ENCODE measurements around the gene SIM2. TPM values are rescaled to one million over a fixed set of nuclear protein-coding genes. Genes with fewer than 3 reads are reported as not detected.

The SIM2 gene
- total and polyA plus RNA-seq, 2 donors (not counting 1 experiment from before 2014, with no cell fraction given), result not detected

- DNase-seq, result no peak
- ATAC-seq (ENCODE audit: low read depth), result no peak
- Histone ChIP-seq H3K27me3 (replicated peaks in 1 of 4; ENCODE audit: control extremely low read depth in 1 of 4, control insufficient read depth in 3 of 4, insufficient read depth in 4 of 4, low read length in 3 of 4) (no peaks in the 10 kb centered on the region), H3K9ac (ENCODE audit: low read length) (no peak overlapping the region), H3K4me3 (ENCODE audit: control extremely low read depth in 1 of 5, extremely low read depth in 1 of 5, insufficient read depth in 1 of 5, low read depth in 2 of 5, low read length in 4 of 5) (no peak overlapping the region), H4K20me1 (ENCODE audit: control insufficient read depth, insufficient read depth, low read length, poor library complexity, severe bottlenecking) (no peaks in the 10 kb centered on the region), H3K9me3 (ENCODE audit: control extremely low read depth in 1 of 3, control insufficient read depth in 2 of 3, insufficient read depth in 1 of 3, low read length in 2 of 3) (peaks cover 0 to under 1% (median 0%) of the 10 kb centered on the region in 3 donors), H3K79me2 (ENCODE audit: control insufficient read depth, insufficient read depth, low read length) (no peaks in the 10 kb centered on the region), H3K27ac (ENCODE audit: low read length in 2 of 2) (no peak overlapping the region), H3K4me1 (ENCODE audit: control insufficient read depth in 2 of 2, insufficient read depth in 2 of 2, low read length in 2 of 2) (no peaks in the 10 kb centered on the region), H3K4me2 (replicated peaks; ENCODE audit: low read depth, low read length, poor library complexity, severe bottlenecking) (no peak overlapping the region), H2AFZ (ENCODE audit: insufficient read depth, low read depth, low read length, poor library complexity, severe bottlenecking) (no peak overlapping the region), H3K36me3 (replicated peaks in 1 of 2; ENCODE audit: control extremely low read depth in 1 of 2, control insufficient read depth in 1 of 2, extremely low read depth in 1 of 2, insufficient read depth in 2 of 2, low read length in 1 of 2) (no peaks in the 10 kb centered on the region)
- ChIA-PET POLR2A (no interaction called here), CTCF (no interaction called here)
- WGBS (ENCODE audit: insufficient coverage), result 98% methylated on average over 11 of the region's 14 CpGs
- H3K27ac Mint-ChIP-seq, result no peak overlapping the region
- no peaks in the 10 kb centered on the region for H3K9me3 Mint-ChIP-seq (ENCODE audit: insufficient read depth)
- peaks cover 5% of the 10 kb centered on the region for H3K27me3 Mint-ChIP-seq
- H3K4me3 Mint-ChIP-seq, result no peak overlapping the region
- intact Hi-C loops (cut with micrococcal nuclease), result no loop called here
- H3K4me1 Mint-ChIP-seq, result no peaks in the 10 kb centered on the region
- TF ChIP-seq CTCF (IDR thresholded peaks at IDR 0.05), result no peak
- no peak for TF ChIP-seq EZH2 (IDR thresholded peaks at IDR 0.05; ENCODE audit: borderline replicate concordance, insufficient read depth, low read depth, low read length, poor library complexity, severe bottlenecking)
These were observed 29.6 kb downstream of the SIM2 start for GRCh38 chr21:36728371-36729111.

- POLR2A ChIA-PET, result no interaction called here
- Histone ChIP-seq H3K27ac (ENCODE audit: low read length in 2 of 2) (no peak overlapping the region), H3K4me3 (ENCODE audit: control extremely low read depth in 1 of 5, extremely low read depth in 1 of 5, insufficient read depth in 1 of 5, low read depth in 2 of 5, low read length in 4 of 5) (no peak overlapping the region), H3K4me1 (ENCODE audit: control insufficient read depth in 2 of 2, insufficient read depth in 2 of 2, low read length in 2 of 2) (no peaks in the 10 kb centered on the region), H3K36me3 (replicated peaks in 1 of 2; ENCODE audit: control extremely low read depth in 1 of 2, control insufficient read depth in 1 of 2, extremely low read depth in 1 of 2, insufficient read depth in 2 of 2, low read length in 1 of 2) (no peaks in the 10 kb centered on the region), H2AFZ (ENCODE audit: insufficient read depth, low read depth, low read length, poor library complexity, severe bottlenecking) (no peak overlapping the region), H4K20me1 (ENCODE audit: control insufficient read depth, insufficient read depth, low read length, poor library complexity, severe bottlenecking) (no peaks in the 10 kb centered on the region), H3K9ac (ENCODE audit: low read length) (no peak overlapping the region), H3K79me2 (ENCODE audit: control insufficient read depth, insufficient read depth, low read length) (no peaks in the 10 kb centered on the region), H3K27me3 (replicated peaks in 1 of 4; ENCODE audit: control extremely low read depth in 1 of 4, control insufficient read depth in 3 of 4, insufficient read depth in 4 of 4, low read length in 3 of 4) (no peaks in the 10 kb centered on the region), H3K9me3 (ENCODE audit: control extremely low read depth in 1 of 3, control insufficient read depth in 2 of 3, insufficient read depth in 1 of 3, low read length in 2 of 3) (peaks cover 0 to 3% (median 0%) of the 10 kb centered on the region in 3 donors), H3K4me2 (replicated peaks; ENCODE audit: low read depth, low read length, poor library complexity, severe bottlenecking) (no peak overlapping the region)
- DNase-seq (no peak), ATAC-seq (ENCODE audit: low read depth) (no peak)
- Mint-ChIP-seq H3K4me3 (no peak overlapping the region), H3K27me3 (peaks cover 5% of the 10 kb centered on the region), H3K27ac (no peak overlapping the region), H3K4me1 (no peaks in the 10 kb centered on the region), H3K9me3 (ENCODE audit: insufficient read depth) (no peaks in the 10 kb centered on the region)
- intact Hi-C loops (cut with micrococcal nuclease), result no loop called here
- TF ChIP-seq CTCF (IDR thresholded peaks at IDR 0.05), result no peak
- TF ChIP-seq EZH2 (IDR thresholded peaks at IDR 0.05; ENCODE audit: borderline replicate concordance, insufficient read depth, low read depth, low read length, poor library complexity, severe bottlenecking), result no peak
- CTCF ChIA-PET, result no interaction called here
- 79% methylated on average over 15 of the region's 18 CpGs for WGBS (ENCODE audit: insufficient coverage)
These were observed 30.5 kb downstream of the SIM2 start for GRCh38 chr21:36729310-36729970.

Measured in B cell (primary cell).